Activated CD8-positive, alpha-beta memory T cell treated with anti-CD3 and anti-CD28 coated beads, Interleukin-2, amount 10 ng/mL, durations not matched to agents 7 days and 5 days (primary cell): ENCODE data around the gene AIG1. TPM values are rescaled to one million over a fixed set of nuclear protein-coding genes. Genes with fewer than 3 reads are reported as not detected.

ENCODE experiments used
- ATAC-seq: fragments of 150-1000 bp; cut with Tn5 transposase; one replicate; pipeline ENCODE4 v1.10.0; 2021; ENCODE audit warnings: moderate library complexity
- CTCF ChIA-PET: fragments of 350-600 bp; sonication (Branson Sonifier 250); formaldehyde crosslinking; loops from one replicate; lab custom pipeline; 2021; ENCODE audit warnings: antibody characterized with exemption; lab: Charles Lee
- DNase-seq: peaks from one replicate; pipeline ENCODE4 v3.0.0-alpha.2; 2020
- H3K27ac Mint-ChIP-seq: one replicate; pipeline ENCODE4 v1.8.0; 2021; ENCODE audit warnings: mild to moderate bottlenecking, mixed read lengths
- H3K27me3 Mint-ChIP-seq: one replicate; pipeline ENCODE4 v1.8.0; 2021; ENCODE audit warnings: mixed read lengths
- H3K36me3 Mint-ChIP-seq: one replicate; pipeline ENCODE4 v1.8.0; 2021; ENCODE audit warnings: mild to moderate bottlenecking, mixed read lengths
- H3K4me1 Mint-ChIP-seq: one replicate; pipeline ENCODE4 v1.8.0; 2021; ENCODE audit warnings: mixed read lengths
- H3K4me3 Mint-ChIP-seq: one replicate; pipeline ENCODE4 v1.8.0; 2021; ENCODE audit warnings: mild to moderate bottlenecking, moderate library complexity, mixed read lengths
- H3K9me3 Mint-ChIP-seq: one replicate; pipeline ENCODE4 v1.8.0; 2022; ENCODE audit warnings: low read depth, mixed read lengths
- total RNA-seq, 2 experiments: library from RNA; stranded (reverse); gene quantifications; one replicate each; pipeline ENCODE4 v1.2.3, GENCODE V29; 2021

Gene AIG1
- total RNA-seq, 2 experiments from 2014 or later = 8.8 to 9.2 TPM

DNA sequence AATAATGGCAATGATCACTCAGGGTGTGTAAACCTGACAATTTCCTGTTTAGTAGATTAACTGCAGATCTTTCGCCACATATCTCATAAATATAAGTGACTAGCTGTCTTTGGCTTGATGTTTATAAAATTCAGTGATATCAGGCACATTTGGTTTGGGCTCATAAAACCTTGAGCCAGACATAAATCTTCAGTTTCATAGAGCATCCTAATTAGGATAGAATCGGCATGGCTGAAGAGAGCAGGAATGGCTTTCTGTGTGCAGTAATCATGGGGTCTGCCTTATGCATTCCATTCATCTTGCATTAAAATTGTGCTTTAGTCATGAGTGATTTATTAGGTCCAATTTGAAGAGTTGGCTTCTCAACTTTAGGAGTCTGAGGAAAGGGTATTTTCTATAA lies 27.2 kb downstream of the AIG1 start:
- CTCF ChIA-PET = no interaction called here
- peaks cover 3% of the 10 kb centered on the region for H3K4me1 Mint-ChIP-seq
- ATAC-seq = no peak
- H3K36me3 Mint-ChIP-seq = peaks cover 1% of the 10 kb centered on the region
- DNase-seq = no peak
- H3K27me3 Mint-ChIP-seq = no peaks in the 10 kb centered on the region
- H3K9me3 Mint-ChIP-seq = no peaks in the 10 kb centered on the region
- H3K27ac Mint-ChIP-seq = no peak overlapping the region
- no peak overlapping the region for H3K4me3 Mint-ChIP-seq

DNA sequence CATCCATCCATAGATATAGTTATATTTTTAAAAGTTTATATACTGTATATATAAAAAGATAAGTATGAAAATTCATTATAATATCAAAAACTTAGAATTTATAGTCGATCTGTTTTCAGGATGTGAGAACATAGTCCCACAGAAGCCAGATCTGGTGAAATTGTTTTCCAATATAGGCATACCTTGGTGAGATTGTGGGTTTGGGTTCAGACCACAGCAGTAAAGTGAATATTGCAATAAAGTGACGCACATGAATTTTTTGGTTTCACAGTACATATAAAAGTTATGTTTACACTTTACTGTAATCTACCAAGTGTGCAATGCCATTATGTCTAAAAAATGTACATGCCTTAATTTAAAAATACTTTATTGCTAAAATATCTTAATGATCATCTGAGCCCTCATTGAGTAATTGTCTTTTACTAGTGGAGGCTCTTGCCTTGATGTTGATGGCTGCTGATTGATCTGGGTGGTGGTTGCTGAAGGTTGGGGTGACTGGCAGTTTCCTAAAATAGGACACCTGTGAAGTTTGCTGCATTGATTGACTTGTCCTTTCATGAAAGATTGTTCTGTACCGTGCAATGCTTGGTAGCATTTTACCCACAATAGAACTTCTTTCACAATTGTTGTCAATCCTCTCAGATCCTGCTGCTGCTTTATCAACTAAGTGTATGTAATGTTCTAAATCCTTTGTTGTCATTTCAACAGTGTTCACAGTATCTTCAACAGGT lies 29.8 kb downstream of the AIG1 start:
- Mint-ChIP-seq H3K27ac (no peak overlapping the region), H3K4me3 (no peak overlapping the region), H3K9me3 (no peaks in the 10 kb centered on the region), H3K4me1 (peaks cover 5% of the 10 kb centered on the region), H3K36me3 (peaks cover 4% of the 10 kb centered on the region), H3K27me3 (no peaks in the 10 kb centered on the region)
- DNase-seq = no peak
- CTCF ChIA-PET = no interaction called here
- ATAC-seq = no peak

DNA sequence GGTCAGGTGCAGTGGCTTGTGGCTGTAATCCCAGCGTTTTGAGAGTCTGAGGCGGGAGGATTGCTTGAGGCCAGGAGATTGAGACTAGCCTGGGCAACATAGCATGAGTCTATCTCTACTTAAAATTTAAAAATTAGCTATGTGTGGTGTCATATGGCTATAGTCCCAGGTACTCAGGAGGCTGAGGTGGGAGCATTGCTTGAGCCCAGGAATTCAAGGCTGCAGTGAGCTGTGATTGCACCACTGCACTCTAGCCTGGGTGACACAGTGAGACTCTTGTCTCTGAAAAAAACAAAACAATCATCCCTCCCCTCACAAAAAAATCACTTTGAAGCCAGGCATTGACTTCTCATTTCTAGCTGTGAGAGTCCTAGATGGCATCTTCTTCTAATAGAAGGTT lies 32.1 kb downstream of the AIG1 start:
- Mint-ChIP-seq H3K27me3 (no peaks in the 10 kb centered on the region), H3K9me3 (no peaks in the 10 kb centered on the region), H3K4me1 (peaks cover 5% of the 10 kb centered on the region), H3K4me3 (no peak overlapping the region), H3K36me3 (peaks cover 4% of the 10 kb centered on the region), H3K27ac (no peak overlapping the region)
- ATAC-seq (no peak), DNase-seq (no peak)
- CTCF ChIA-PET = no interaction called here

DNA sequence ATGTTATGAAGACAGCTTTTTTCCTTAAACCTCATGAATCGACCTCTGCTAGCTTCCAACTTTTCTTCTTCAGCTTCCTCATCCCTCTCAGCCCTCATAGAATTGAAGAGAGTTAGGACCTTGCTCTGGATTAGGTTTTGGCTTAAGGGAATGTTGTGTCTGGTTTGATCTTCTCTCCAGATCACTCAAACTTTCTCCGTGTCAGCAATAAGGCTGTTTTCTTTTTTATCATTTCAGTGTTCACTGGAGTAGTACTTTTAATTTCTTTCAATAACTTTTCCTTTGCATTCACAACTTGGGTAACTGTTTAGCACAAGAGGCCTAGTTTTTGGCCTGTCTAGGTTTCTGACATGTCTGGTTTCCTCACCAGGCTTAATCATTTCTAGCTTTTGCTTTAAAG lies 32.6 kb downstream of the AIG1 start:
- Mint-ChIP-seq H3K4me1 (peaks cover 5% of the 10 kb centered on the region), H3K27me3 (no peaks in the 10 kb centered on the region), H3K27ac (no peak overlapping the region), H3K36me3 (peaks cover 4% of the 10 kb centered on the region), H3K4me3 (no peak overlapping the region), H3K9me3 (no peaks in the 10 kb centered on the region)
- no peak for DNase-seq
- CTCF ChIA-PET = no interaction called here
- no peak for ATAC-seq

DNA sequence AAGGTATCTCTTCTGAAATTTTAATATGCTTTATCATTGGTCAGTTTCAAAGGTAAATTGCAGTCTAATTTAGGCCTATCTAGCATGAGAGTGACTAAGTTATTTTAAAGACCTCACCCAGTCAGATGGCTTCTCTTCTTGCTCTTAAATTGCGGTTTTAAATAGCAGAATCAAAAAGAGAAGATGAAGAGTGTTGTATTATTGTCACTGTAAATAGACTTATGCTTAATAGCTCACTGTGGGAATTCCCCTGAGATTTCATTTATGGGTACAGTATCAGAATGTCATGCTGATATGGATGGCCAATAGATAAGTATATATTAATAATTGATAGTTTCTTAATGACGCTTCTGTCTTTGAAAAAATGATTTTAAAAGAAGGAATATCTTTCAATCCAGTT lies 35.7 kb downstream of the AIG1 start:
- Mint-ChIP-seq H3K4me3 (no peak overlapping the region), H3K27ac (no peak overlapping the region), H3K9me3 (no peaks in the 10 kb centered on the region), H3K27me3 (no peaks in the 10 kb centered on the region), H3K36me3 (peaks cover 2% of the 10 kb centered on the region), H3K4me1 (peaks cover 2% of the 10 kb centered on the region)
- DNase-seq (no peak), ATAC-seq (no peak)
- CTCF ChIA-PET = no interaction called here

DNA sequence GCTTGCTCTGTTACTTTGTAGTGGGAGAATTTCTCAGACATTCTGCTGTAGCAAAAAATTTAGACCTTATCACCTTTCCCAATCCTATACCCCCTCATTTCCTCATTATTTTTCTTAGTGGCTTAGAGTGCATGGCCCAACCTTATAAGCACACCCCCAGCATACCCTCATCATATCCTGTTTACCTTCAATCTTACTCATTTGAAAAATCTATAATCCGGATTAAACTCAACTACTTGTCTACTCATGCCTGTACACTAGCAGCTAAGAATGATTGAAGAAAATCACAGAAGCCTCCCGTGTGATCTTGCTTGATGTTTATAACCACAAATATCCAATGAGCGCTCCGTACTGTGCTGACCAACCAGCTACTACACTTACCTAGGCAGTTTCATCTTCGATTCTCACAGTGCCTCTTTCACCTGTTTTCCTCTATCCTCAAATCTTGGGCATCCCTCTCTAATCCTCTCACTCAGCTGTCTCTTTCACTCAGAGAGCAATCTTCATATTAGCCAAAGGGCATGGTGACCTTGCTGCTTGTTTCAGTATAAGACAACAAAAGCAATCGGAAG lies 36.6 kb downstream of the AIG1 start:
- ATAC-seq = peak; percentile 39
- Mint-ChIP-seq H3K27me3 (no peaks in the 10 kb centered on the region), H3K9me3 (no peaks in the 10 kb centered on the region), H3K4me1 (peaks cover 2% of the 10 kb centered on the region), H3K36me3 (peaks cover 2% of the 10 kb centered on the region), H3K4me3 (no peak overlapping the region), H3K27ac (no peak overlapping the region)
- CTCF ChIA-PET = no interaction called here
- DNase-seq = no peak

DNA sequence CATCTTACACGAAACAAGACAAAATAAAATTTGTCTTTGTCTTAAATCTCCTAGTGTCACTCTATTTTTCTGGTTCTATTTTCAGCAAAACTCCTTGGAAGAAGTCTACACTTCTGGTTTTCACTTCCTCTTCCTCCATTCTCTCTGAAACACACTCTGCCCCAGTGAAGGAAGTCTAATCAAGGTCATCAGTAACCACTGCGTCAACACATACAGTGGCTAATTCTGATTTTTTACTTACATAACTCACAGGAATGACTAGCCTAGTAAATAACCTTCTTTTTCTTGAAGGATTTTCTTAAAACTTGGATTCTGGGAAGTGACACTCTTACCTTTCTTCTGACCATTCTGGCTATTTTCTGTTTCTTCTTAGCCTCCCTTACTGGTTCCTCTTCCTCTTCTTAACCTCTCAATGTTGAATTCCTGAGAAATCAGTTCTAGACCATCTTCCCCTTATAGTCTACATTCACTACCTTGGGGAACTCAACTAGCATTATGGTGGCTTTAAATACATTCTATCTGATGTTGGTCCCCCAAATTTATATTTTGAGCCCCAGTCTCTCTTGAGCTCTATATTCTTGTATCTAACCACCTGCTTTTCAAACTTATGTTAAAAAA lies 37.5 kb downstream of the AIG1 start:
- Mint-ChIP-seq H3K9me3 (no peaks in the 10 kb centered on the region), H3K36me3 (peaks cover 1% of the 10 kb centered on the region), H3K4me3 (no peak overlapping the region), H3K27ac (no peak overlapping the region), H3K4me1 (peaks cover 2% of the 10 kb centered on the region), H3K27me3 (no peaks in the 10 kb centered on the region)
- ATAC-seq = no peak
- CTCF ChIA-PET = no interaction called here
- no peak for DNase-seq

DNA sequence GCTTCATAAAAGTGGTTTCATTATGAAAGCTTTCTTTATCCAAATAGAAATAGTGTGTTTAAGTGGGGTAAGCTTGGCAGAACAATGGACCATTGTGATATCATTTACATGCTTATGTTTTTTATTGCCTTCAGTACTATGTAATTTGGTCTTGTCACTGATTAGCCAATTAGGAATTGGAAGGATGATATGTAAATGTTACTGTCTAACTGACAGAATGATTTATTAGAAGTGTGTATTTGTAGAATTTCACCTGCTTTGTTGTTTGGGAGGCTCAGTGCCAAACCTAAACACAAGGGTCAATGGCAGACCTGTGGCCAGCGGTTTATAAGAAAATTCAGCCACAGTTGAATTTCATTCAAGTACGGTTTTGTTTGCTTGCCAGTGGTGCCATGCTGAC lies 39.0 kb downstream of the AIG1 start:
- no peak for ATAC-seq
- CTCF ChIA-PET = interaction anchor here (1.0 kb wide), 1 partner anchor 334 kb away, joined by 3 read pairs; no protein-coding TSS in a partner anchor

DNA sequence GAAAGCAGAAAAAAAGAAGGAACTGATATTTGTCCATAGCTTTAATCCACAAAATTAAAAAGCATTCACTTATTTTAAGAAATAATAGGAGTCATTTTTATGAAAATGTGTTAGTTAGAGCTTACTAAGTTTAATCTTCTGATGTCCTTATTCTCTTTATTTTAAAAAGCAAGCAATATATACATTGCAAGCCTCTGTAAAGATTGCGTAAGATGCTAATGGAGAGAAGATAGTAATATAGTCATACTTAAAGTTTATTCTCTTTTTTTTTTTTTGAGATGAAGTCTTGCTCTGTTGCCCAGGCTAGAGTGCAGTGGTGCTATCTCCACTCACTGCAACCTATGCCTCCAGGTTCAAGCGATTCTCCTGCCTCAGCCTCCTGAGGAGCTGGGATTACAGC lies 39.7 kb downstream of the AIG1 start:
- H3K27me3 Mint-ChIP-seq = no peaks in the 10 kb centered on the region
- H3K9me3 Mint-ChIP-seq = no peaks in the 10 kb centered on the region
- DNase-seq = no peak
- CTCF ChIA-PET = no interaction called here
- H3K4me3 Mint-ChIP-seq = no peak overlapping the region
- no peak for ATAC-seq
- no peaks in the 10 kb centered on the region for H3K36me3 Mint-ChIP-seq
- H3K4me1 Mint-ChIP-seq = no peaks in the 10 kb centered on the region
- no peak overlapping the region for H3K27ac Mint-ChIP-seq

More for the DNA sequence above, 39.0 kb downstream of the AIG1 start:
- Mint-ChIP-seq H3K27me3 (no peaks in the 10 kb centered on the region), H3K27ac (no peak overlapping the region), H3K4me1 (peaks cover 2% of the 10 kb centered on the region), H3K9me3 (no peaks in the 10 kb centered on the region), H3K36me3 (no peaks in the 10 kb centered on the region), H3K4me3 (no peak overlapping the region)
- DNase-seq = no peak

DNA sequence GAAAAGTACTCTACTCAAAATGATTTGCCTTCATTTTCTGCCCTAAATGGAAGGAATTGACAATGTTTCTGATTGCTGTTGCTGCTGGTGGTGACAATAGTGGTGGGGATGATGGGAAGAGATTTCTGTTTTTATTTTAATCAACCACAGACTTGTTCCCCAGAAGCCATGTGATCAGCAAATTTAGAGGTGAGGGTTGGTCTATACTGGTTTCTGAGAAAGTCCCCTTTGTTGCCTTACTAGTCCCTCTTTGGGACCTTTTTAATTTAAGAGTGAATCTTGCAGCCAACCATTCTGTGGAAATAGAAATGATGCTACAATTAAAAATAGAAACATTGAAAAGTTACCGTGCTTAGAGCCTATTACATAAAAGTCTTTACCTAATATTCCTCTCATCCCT lies 43.2 kb downstream of the AIG1 start:
- DNase-seq (no peak), ATAC-seq (no peak)
- H3K36me3 Mint-ChIP-seq = no peaks in the 10 kb centered on the region
- no peak overlapping the region for H3K4me3 Mint-ChIP-seq
- H3K4me1 Mint-ChIP-seq = no peaks in the 10 kb centered on the region
- CTCF ChIA-PET = no interaction called here
- no peaks in the 10 kb centered on the region for H3K27me3 Mint-ChIP-seq
- H3K27ac Mint-ChIP-seq = no peak overlapping the region
- no peaks in the 10 kb centered on the region for H3K9me3 Mint-ChIP-seq

DNA sequence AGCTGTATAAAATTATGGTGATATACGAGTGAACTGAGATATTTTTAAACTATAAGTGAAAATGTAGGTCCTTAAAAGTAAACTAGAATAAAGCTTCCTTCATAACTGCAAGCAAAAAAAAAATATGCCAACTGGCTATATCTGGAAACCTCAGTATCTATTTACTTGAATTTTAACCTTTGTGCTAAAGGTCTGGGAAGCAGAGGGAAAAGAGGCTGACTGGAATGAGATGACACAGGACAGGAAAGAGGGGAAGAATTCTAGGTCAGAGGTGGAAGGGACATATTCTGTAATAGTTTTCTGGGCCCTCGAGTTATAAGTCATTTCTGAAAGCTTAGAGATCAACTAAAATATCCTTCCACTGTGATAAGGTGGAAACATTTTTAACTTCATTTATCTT lies 46.8 kb downstream of the AIG1 start:
- CTCF ChIA-PET = no interaction called here
- Mint-ChIP-seq H3K9me3 (no peaks in the 10 kb centered on the region), H3K4me3 (no peak overlapping the region), H3K27me3 (no peaks in the 10 kb centered on the region), H3K36me3 (no peaks in the 10 kb centered on the region), H3K27ac (no peak overlapping the region), H3K4me1 (no peaks in the 10 kb centered on the region)
- no peak for DNase-seq
- ATAC-seq = no peak

DNA sequence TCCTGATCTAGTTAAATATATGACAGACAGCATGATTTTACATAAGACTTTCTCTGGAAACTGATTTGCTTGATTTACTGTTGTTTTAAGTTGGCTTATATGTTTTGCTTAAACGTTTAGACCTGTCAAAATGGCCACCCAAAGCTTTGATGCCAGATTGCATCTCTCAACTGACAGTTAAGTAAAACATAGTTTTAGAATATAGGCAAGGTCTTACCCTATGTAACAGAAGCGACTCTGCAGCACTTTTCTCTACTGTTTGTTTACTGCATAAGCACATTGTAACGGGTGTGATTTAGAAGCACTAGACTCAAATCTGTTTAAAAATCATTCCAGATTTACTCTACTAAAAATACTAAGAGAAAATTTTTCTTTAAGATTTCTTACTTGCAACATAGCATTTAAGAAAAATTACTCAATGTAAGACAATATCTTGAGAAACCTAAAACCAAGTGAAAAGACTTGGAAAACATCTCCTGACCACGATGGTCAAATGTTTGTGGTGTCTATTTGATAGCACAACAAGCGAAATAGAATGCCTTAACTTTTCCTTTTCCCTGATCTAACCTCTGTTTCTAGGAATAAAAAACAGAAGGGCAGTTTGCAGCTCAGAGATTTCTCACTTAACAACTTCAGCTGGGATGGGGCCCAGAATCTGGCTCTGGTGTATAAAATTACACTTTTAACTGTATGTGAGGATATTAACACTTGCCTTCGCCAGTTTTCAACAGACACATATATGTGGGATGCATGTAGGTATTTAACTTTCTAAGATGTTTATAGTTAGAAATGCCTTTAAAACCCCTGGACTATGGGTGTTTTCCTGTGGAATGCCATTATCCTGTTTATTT lies 47.4 kb downstream of the AIG1 start:
- Mint-ChIP-seq H3K4me1 (no peaks in the 10 kb centered on the region), H3K36me3 (no peaks in the 10 kb centered on the region), H3K4me3 (no peak overlapping the region), H3K27me3 (no peaks in the 10 kb centered on the region), H3K27ac (no peak overlapping the region), H3K9me3 (no peaks in the 10 kb centered on the region)
- CTCF ChIA-PET = no interaction called here
- ATAC-seq (no peak), DNase-seq (no peak)

DNA sequence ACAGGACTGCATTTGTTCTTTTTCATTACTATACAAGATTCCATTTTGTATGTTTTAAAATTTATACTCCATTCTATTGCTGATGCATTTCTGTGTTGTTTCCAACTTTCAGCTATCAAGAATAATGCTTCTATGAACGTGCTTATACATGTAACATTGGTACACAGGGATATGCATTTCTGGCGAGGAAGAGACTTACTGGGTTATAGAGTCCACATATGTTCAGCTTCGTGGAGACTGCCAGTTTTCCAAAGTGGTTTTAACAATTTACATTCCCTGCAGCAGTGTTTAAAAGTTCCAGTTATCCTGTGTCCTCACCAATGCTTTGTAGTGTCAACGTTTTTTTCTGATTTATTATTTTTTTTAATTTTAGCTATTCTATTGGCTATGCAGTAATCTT lies 48.5 kb downstream of the AIG1 start:
- Mint-ChIP-seq H3K4me3 (no peak overlapping the region), H3K9me3 (no peaks in the 10 kb centered on the region), H3K27me3 (no peaks in the 10 kb centered on the region), H3K36me3 (no peaks in the 10 kb centered on the region), H3K4me1 (no peaks in the 10 kb centered on the region), H3K27ac (no peak overlapping the region)
- no peak for DNase-seq
- CTCF ChIA-PET = no interaction called here
- ATAC-seq = no peak
